Measurements from ENCODE around the gene ZNF561.

DNA sequence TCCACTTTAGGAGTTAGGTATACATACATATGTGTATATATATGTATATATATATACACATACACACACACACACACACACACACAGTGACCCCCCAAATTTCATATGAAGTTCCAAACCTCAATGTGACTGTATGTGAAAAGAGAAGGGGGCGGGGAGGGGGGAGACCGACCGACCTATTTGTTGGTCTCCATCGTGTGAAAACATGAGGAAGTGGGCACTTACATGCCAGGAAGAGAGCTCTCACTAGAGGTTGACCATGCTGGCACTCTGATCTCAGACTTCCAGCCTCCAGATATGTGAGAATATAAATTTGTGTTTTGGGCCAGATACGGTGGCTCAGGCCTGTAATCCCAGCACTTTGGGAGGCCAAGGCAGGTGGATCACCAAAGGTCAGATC, 29.3 kb upstream of the ZNF561 start:
- TF ChIP-seq, protein P1, sequence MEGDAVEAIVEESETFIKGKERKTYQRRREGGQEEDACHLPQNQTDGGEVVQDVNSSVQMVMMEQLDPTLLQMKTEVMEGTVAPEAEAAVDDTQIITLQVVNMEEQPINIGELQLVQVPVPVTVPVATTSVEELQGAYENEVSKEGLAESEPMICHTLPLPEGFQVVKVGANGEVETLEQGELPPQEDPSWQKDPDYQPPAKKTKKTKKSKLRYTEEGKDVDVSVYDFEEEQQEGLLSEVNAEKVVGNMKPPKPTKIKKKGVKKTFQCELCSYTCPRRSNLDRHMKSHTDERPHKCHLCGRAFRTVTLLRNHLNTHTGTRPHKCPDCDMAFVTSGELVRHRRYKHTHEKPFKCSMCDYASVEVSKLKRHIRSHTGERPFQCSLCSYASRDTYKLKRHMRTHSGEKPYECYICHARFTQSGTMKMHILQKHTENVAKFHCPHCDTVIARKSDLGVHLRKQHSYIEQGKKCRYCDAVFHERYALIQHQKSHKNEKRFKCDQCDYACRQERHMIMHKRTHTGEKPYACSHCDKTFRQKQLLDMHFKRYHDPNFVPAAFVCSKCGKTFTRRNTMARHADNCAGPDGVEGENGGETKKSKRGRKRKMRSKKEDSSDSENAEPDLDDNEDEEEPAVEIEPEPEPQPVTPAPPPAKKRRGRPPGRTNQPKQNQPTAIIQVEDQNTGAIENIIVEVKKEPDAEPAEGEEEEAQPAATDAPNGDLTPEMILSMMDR (IDR thresholded peaks at IDR 0.05; ENCODE audit: extremely low read depth in 1 of 2, insufficient read depth in 1 of 2, low read depth in 1 of 2, low read length in 2 of 2) = no peak
- TF ChIP-seq POLR2AphosphoS5 (IDR thresholded peaks at IDR 0.05; ENCODE audit: insufficient read depth, low read depth, low read length) (no peak), EZH2 (IDR thresholded peaks at IDR 0.05; ENCODE audit: borderline replicate concordance, low read depth, low read length, severe bottlenecking) (no peak), GATA2 (IDR thresholded peaks at IDR 0.05; ENCODE audit: insufficient read depth, insufficient read length, low read depth, low read length) (no peak)

All from endothelial cell of umbilical vein (primary cell).